ENCODE measurements around the gene LMO7.

- TF ChIP-seq POLR2A (IDR thresholded peaks at IDR 0.05; ENCODE audit: low read length) (no peak), GATA1 (IDR thresholded peaks at IDR 0.05; ENCODE audit: low read depth, low read length) (no peak)
Observed at GRCh38 chr13:75682326-75682725, 46.2 kb downstream of the LMO7 start.

All from erythroblast (primary cell).